Activated gamma-delta T cell treated with Interleukin-2 at 50 U/mL for 16 hours (primary cell): ENCODE data around the gene TMEM161B.
"Not testable (repeated sequence)": the region's sequence is repeated elsewhere in the genome, so short reads cannot be mapped to it uniquely, and the experiment has no call there.

Experiments used
- DNase-seq: peaks from one replicate; pipeline ENCODE4 v3.0.0-alpha.2; 2020

Gene TMEM161B

GRCh38 chr5:88177486-88177885 lies 91.2 kb downstream of the TMEM161B start:
- DNase-seq, result not testable (repeated sequence)

- DNase-seq, result no peak
These were observed 95.5 kb downstream of the TMEM161B start for GRCh38 chr5:88172847-88173758.

GRCh38 chr5:88159591-88159990 lies 109.1 kb downstream of the TMEM161B start:
- no peak for DNase-seq

- no peak for DNase-seq
These were observed 110.6 kb downstream of the TMEM161B start for GRCh38 chr5:88158056-88158455.

GRCh38 chr5:88154891-88155290 lies 113.8 kb downstream of the TMEM161B start:
- no peak for DNase-seq

GRCh38 chr5:88150747-88151146 lies 117.9 kb downstream of the TMEM161B start:
- DNase-seq, result no peak

- no peak for DNase-seq
These were observed 122.8 kb downstream of the TMEM161B start for GRCh38 chr5:88145611-88146467.

GRCh38 chr5:88145221-88145610 lies 123.4 kb downstream of the TMEM161B start:
- DNase-seq, result no peak
